ENCODE data around the gene ELOVL2. TPM values are rescaled to one million over a fixed set of nuclear protein-coding genes. Genes with fewer than 3 reads are reported as not detected.

ELOVL2 gene
- total RNA-seq, 1 experiment from 2014 or later, result 41.8 TPM

DNA sequence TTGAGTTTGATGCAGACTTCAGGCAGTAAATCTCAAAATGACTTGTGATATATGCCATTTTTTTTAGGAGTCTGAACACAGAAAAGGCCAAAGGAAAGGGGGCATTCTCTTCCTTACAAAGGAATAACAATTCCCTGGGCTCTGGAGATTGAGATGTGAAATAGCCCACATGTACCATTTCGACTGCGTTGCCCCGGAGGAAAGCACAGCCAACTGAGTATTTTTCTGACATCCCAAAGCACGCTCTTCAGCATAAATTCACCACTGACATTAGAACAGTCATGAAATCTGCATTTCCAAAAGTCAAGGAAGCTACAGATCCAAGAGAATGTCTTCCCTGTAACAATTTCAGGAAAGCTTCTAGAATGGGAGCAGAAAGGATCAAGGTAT lies 7.8 kb downstream of the ELOVL2 start:
- H3K27me3 ChIP-seq, result no peaks in the 10 kb centered on the region
- H3K9me3 ChIP-seq, result no peaks in the 10 kb centered on the region
- no peaks in the 10 kb centered on the region for H3K36me3 ChIP-seq
- DNase-seq, result no peak
- no peak overlapping the region for H3K4me3 ChIP-seq

DNA sequence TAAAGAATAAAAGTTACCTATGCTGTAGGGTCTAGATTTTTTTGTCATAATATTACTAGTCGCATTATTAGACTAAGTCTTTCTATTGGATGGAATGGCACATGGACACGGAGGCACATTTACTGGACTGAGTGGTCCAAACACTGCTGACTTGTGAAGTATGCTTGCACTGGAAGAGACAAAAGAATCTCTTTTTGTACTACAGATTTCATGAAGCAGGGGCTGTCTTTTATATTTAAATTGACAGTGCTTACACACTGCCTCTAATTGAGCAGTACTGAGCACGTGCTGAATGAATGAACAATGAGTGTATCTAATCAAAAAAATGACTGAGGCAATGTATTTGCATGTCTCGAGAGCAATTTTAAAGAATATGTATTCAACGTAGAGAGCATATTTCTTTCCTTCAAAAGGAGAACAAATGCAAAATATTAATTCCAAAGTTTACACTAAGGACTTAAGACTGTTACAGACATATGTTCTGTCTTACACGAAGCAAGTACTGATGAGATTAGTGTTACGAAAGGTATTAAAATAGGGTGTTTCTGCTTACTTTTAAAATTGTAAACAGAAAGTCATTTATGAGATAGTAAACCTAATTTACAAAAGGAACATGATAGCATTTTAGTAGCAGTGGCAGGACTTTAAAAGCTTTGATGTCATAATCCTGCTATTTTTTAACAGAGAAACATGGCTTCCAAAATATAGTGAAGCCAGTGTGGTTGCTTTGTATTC lies 8.3 kb downstream of the ELOVL2 start:
- no peaks in the 10 kb centered on the region for H3K27me3 ChIP-seq
- no peak overlapping the region for H3K4me3 ChIP-seq
- H3K36me3 ChIP-seq, result no peaks in the 10 kb centered on the region
- no peak for DNase-seq
- H3K9me3 ChIP-seq, result no peaks in the 10 kb centered on the region

DNA sequence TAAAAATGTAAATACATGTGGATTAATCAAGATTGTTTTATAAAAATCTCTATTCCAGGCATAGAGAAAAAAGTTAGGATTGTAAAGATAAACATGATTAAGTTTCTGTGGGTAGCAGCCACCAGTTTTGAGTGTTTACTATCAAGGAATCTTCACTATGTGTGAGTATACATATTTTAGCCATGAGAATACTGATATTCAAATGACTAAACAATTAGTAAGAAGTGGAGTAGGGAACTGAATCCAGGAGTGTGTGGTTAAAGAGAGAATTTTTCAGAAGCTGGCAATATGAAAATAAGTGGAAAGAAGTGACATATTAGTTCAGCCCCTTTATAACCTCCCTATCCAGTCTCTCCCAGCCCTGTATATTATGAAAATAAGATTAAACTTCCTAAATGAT lies 10.3 kb downstream of the ELOVL2 start:
- H3K27me3 ChIP-seq, result no peaks in the 10 kb centered on the region
- no peak overlapping the region for H3K4me3 ChIP-seq
- DNase-seq, result no peak
- H3K9me3 ChIP-seq, result no peaks in the 10 kb centered on the region
- H3K36me3 ChIP-seq, result no peaks in the 10 kb centered on the region

DNA sequence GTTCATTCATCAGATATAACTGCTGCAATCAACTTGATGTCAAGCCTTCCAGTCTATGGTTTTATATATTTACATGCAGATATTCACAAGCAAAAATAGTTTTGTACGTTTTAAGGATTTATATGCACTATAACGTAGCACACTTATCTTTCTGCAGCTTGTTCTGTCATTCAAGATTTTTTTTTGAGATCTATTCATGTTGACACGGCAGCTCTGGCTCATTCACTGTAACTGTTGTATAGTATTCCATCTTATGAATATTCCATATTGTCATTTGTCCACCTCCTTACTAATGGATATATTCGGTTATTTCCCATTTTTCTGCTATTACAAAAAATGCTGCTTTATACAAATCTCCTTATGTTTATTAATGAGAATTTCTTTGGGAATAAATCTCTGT lies 13.2 kb downstream of the ELOVL2 start:
- Histone ChIP-seq H3K9me3 (no peaks in the 10 kb centered on the region), H3K36me3 (peaks cover 3% of the 10 kb centered on the region), H3K27me3 (no peaks in the 10 kb centered on the region), H3K4me3 (no peak overlapping the region)
- DNase-seq, result no peak

DNA sequence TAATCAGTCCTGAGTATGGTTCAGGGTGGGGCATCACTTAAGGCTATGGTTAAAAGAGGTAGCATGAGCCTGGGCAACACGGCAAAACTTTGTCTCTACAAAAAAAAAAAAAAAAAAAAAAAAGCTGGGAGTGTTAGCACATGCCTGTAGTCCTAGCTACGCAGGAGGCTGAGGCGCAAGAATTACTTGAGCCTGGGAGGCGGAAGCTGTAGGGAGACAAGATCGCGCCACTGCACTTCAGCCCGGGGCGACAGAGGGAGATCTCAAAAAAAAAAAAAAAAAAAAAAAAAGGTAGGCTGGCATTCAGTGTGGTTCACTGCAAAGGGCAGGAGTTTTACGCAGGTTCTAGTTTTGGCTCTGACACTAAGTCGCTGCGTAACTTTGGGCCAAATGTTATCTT lies 15.1 kb downstream of the ELOVL2 start:
- Histone ChIP-seq H3K9me3 (no peaks in the 10 kb centered on the region), H3K36me3 (peaks cover 3% of the 10 kb centered on the region), H3K4me3 (no peak overlapping the region), H3K27me3 (no peaks in the 10 kb centered on the region)
- DNase-seq, result no peak

DNA sequence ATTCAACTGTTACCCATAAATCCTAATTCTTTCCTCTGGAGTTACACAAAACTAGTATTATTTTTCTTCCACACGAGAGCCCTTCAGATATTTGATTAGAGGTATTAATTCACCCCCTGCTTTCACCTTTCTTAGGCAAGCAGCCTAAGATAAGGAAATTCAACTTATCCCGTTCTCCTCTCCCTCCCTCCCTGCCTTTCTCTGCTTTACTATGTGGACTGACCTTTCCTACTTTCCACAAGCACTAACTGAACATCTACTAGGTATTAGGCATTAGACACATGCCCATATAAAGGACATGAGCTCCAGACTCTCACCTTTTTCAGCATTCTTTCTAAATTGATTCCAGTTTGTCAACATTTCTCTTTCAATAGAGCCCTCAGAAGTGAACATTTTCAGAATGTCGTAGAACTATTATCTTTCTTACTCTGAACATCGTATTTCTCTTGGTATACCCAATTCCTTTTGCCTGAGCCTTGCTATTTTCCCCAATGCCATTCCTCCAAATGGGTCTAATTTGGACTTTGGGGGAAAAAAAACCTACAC lies 16.5 kb downstream of the ELOVL2 start:
- Histone ChIP-seq H3K4me3 (no peak overlapping the region), H3K9me3 (no peaks in the 10 kb centered on the region), H3K27me3 (no peaks in the 10 kb centered on the region), H3K36me3 (peaks cover 3% of the 10 kb centered on the region)
- DNase-seq, result no peak

DNA sequence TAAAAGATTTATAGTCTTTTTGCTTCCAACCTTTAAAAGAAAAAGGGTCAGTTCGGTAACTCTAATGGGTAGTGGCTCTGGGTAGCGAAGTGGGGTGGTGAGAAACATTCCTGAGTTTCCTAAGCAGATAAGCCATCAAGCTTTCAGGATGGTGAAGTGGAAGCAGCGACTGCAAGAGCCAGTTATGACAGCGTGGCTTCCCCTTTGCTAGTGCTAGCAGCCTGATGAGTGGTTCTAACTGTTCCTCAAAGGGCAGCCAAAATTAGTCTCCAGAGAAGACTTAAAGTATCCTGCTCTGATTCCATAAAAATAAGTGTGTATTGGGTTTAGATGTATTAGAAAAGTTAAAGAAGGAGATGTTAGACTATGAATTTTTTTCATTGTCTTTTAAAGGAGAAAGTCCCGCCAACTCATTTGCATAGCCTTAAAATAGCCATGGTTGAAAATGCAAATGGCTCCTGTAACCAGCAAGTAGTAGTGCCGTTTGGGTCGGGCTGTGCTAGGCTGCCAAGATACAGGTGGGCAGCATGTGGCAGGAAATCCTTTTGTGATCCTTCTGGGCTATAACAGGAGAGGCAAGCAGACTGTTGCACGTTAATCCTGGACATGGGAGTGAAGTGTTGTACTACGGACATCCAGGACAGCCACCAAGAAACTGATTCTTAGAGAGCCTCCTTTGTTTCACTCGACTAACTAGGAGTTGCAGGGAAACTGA lies 18.0 kb downstream of the ELOVL2 start:
- Histone ChIP-seq H3K36me3 (peaks cover 3% of the 10 kb centered on the region), H3K4me3 (no peak overlapping the region), H3K27me3 (no peaks in the 10 kb centered on the region), H3K9me3 (no peaks in the 10 kb centered on the region)
- DNase-seq, result peak; percentile 44

DNA sequence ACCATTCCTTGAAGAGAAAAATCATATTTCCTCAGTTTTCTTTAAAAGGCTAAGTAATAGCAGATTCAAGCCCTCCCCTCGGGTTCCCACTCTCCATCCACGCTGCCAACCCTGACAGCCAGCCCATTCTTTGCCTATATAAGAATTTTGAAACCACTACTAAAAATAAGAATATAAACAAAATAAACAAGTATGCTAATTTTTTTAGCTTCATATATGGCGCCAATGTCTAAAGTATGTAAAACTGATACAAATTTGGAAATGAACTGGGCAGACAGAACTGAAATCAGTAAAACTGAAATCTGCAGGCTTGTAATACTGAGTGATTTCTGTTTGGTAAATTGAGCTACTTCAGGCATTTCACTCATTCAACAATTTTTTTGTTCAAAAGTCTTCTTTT lies 19.0 kb downstream of the ELOVL2 start:
- Histone ChIP-seq H3K9me3 (no peaks in the 10 kb centered on the region), H3K36me3 (peaks cover 3% of the 10 kb centered on the region)

DNA sequence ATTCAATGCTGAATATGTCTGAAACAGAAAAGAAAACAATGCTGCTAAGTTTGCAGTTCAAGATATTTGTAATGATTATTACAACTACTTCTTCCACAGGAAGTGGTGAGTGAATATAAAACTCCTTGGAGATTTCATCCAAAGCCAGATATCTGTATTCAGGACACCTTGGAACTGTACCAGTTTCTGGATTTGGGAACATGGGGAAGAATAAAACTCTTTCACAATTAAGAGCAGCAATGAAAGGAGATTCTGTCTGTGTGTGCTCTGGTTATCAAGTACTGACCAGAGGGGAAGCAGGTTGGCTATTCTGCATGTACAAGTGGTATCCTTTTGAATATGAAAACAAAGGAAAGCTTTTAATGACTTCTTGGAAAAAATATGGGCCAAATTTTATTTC lies 21.1 kb downstream of the ELOVL2 start:
- Histone ChIP-seq H3K36me3 (peaks cover 2% of the 10 kb centered on the region), H3K27me3 (no peaks in the 10 kb centered on the region), H3K4me3 (no peak overlapping the region), H3K9me3 (no peaks in the 10 kb centered on the region)
- no peak for DNase-seq

More for the DNA sequence above, 19.0 kb downstream of the ELOVL2 start:
- Histone ChIP-seq H3K27me3 (no peaks in the 10 kb centered on the region), H3K4me3 (no peak overlapping the region)
- no peak for DNase-seq

DNA sequence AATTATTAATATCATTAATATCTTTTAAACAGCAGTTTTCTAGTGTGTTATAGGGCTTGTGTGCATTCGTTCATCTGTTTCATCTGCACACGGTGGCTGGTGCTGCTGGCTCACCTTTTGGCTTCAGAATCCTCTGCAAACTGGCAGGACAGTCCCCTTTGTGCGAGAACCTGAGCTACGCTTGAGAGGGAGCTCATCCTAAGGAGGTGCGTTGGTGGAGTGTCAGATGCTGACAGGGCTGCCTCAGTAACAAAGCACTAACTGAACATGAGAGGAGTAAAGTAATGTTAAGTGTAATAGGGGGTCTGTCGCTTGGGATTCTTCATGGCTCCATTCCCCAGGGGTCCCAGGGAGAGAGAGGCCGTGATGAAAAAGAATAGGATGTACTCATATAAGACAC lies 22.4 kb downstream of the ELOVL2 start:
- Histone ChIP-seq H3K36me3 (no peaks in the 10 kb centered on the region), H3K27me3 (no peaks in the 10 kb centered on the region), H3K9me3 (no peaks in the 10 kb centered on the region), H3K4me3 (no peak overlapping the region)
- DNase-seq, result no peak

DNA sequence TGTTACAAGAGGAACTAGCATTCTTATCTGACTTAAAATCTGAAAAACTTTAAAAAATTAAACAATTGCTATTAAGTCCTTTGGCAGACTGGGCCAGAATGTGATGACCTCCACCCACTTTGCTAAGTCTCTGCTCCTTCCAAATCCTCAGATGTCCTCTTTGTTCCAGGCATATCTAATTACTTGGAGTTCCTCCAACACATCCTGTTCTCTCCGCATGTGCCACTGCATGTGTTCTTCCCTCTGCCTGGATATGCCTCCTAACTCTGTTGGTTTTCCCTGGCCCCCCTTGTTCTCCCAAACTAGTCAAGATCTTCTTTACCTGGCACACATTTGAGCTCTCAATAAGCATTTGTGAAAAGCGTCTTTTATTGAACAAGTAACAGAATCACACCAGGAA lies 23.1 kb downstream of the ELOVL2 start:
- Histone ChIP-seq H3K4me3 (no peak overlapping the region), H3K27me3 (no peaks in the 10 kb centered on the region), H3K36me3 (no peaks in the 10 kb centered on the region), H3K9me3 (no peaks in the 10 kb centered on the region)
- no peak for DNase-seq

DNA sequence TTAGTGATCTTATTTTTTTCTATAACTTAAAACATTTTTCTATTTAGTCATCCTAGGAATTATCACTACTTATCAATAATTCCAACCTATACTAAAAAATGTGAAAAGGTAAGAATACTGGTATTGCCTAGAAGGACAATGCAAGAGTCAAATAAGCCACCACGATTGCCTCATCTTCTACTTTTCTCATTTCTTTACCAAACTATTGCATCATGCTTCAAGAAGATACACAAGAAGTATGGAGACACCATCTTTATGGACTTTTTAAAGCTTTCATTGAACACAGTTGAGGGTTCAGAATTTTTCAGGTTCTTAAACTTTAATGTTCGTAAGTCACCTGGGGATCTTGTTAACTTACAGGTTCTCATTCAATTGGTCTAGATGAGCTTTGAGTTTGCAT lies 25.9 kb downstream of the ELOVL2 start:
- Histone ChIP-seq H3K36me3 (no peaks in the 10 kb centered on the region), H3K9me3 (no peaks in the 10 kb centered on the region), H3K4me3 (no peak overlapping the region), H3K27me3 (no peaks in the 10 kb centered on the region)
- DNase-seq, result no peak

DNA sequence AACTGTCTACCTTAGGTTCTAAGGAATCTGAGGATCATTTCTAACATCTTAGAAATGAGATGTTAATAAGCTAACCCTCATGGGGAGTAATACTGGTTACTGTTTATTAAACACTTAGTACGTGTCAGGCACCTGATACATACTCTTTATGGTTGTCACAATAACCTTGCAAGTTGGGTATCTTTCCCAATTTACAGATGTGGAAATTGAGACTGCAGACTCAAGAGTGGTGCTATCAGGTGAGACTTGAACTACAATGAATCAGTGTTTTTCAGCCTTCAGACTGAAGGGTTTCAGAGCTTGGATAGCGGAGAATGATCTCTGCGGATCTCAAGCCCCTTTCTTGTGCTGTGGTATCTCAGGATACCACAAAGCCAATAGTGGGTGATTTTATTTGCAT lies 27.0 kb downstream of the ELOVL2 start:
- DNase-seq, result no peak
- no peaks in the 10 kb centered on the region for H3K36me3 ChIP-seq
- no peak overlapping the region for H3K4me3 ChIP-seq
- H3K9me3 ChIP-seq, result no peaks in the 10 kb centered on the region
- H3K27me3 ChIP-seq, result no peaks in the 10 kb centered on the region

DNA sequence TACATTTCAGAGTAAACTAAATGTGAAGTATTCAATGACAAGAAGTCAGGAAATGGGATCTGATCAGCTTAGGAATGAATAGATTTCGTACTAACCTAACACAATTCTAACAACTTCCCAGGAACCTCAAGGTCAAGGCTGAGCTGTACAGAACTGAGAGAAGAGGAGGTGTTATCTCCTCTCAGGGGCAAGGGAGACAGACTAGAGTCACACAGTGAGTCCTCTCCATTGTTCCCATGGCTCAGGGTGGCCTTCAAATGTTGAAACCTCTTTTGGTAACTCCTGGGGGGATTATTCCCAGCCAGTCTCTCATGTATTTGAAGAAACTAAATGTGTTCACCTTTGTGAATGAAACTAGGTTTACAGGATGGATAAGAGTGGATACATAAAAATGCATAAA lies 27.7 kb downstream of the ELOVL2 start:
- H3K4me3 ChIP-seq, result no peak overlapping the region
- no peaks in the 10 kb centered on the region for H3K9me3 ChIP-seq
- no peak for DNase-seq
- H3K36me3 ChIP-seq, result no peaks in the 10 kb centered on the region
- H3K27me3 ChIP-seq, result no peaks in the 10 kb centered on the region

DNA sequence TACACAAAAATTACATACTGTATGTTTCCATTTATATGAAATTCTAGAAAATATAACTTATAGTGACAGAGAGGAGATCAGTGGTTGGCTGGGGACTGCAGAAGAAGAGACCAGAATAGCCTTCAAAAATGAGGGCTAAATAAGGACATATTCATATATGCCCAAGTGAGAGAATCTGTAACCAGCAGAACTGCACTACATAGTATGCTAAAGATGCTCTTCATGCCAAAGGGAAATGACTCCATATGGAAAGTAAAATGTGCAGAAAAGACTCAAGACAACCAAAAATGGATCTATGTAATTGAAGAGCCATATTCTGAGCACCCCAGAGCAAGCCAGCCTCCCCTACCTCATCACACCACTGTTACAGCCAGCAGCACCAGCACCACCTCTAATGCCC lies 29.0 kb downstream of the ELOVL2 start:
- no peak for DNase-seq
- Histone ChIP-seq H3K36me3 (peaks cover 6% of the 10 kb centered on the region; the same call in 1 of the 2 replicates), H3K27me3 (no peaks in the 10 kb centered on the region), H3K9me3 (no peaks in the 10 kb centered on the region), H3K4me3 (no peak overlapping the region)

DNA sequence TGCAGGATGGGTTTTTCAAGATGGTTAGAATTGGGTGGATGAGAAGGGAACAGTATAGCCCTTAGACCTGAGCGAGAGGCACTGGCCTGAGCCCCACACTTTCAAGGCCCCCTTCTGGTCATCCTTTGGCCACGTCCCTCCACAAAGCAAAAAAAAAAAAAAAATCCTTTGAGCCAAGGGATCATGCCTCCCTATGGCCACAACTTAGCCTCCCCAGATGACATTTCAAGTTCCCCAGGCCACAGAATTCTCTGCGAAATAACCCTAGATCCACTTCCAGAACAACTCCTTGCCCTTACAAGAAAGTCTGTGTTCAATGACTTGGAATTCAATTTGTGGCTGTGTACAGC lies 30.4 kb downstream of the ELOVL2 start:
- no peak for DNase-seq
- Histone ChIP-seq H3K36me3 (peaks cover 7% of the 10 kb centered on the region; the same call in 1 of the 2 replicates), H3K4me3 (no peak overlapping the region), H3K27me3 (no peaks in the 10 kb centered on the region), H3K9me3 (no peaks in the 10 kb centered on the region)

DNA sequence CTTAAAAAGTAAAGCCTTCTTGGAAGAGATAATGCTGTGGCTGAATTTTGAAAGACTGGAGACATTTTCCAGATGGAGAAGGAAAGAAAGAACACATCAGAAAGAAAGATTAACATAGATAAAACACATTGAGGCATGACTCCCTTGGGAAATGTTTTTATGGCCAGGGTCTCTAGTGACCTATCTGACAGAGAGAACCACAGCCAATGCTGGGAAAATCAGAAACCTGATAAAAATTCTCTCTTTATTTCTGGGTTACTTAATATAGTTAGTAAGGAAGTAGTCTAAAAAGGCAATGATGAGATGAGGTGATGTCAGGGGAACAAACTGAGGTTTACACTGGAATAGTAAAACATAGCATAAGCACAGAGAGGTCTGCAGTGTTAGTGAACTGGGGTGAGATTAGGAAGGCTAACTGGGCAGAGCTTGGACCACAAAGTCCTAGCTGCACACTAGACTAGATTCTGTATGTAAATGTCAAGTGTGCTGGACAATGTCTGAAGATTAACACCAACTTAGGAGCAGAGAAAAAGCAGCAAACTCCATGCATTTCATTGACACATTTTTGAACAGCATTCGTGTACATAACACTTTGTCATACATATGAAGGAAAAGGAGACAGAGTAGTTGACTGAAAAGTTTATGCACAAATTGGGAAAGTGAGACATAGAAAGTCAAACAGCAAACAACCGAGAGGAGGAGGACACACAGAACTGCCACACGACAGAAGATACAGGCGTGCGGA lies 31.0 kb downstream of the ELOVL2 start:
- H3K9me3 ChIP-seq, result no peaks in the 10 kb centered on the region
- DNase-seq, result no peak
- H3K27me3 ChIP-seq, result no peaks in the 10 kb centered on the region
- no peak overlapping the region for H3K4me3 ChIP-seq
- H3K36me3 ChIP-seq, result peaks cover 7% of the 10 kb centered on the region; the same call in 1 of the 2 replicates

Measured in MG63 (cell line).